CD14-positive monocyte (primary cell): ENCODE data around the gene IMMP2L. TPM values are rescaled to one million over a fixed set of nuclear protein-coding genes. Genes with fewer than 3 reads are reported as not detected.

Experiments
- DNase-seq, 3 donors: peaks; one replicate each; pipeline ENCODE4 v3.0.0-alpha.2; 2011 to 2022
- H2AFZ ChIP-seq: 2 replicates; pipeline ENCODE4 v1.6.0; 2012; ENCODE audit warnings: mild to moderate bottlenecking, low read depth, low read length, inconsistent platforms; ENCODE audit not compliant: insufficient read depth, poor library complexity, severe bottlenecking
- H3K27ac ChIP-seq, 2 donors: 1 replicate in 1 of 2; 2 replicates in 1 of 2; pipeline ENCODE4 v1.5.1; 2012 to 2013; ENCODE audit warnings: low read length in 2 of 2, control low read depth in 1 of 2, inconsistent platforms in 1 of 2, low read depth in 1 of 2, mild to moderate bottlenecking in 1 of 2
- H3K27me3 ChIP-seq, 2 donors: one replicate each; pipeline versions ENCODE4 v1.6.0 to v1.6.1; 2011 to 2013; ENCODE audit warnings: low read length in 2 of 2; ENCODE audit not compliant: control insufficient read depth in 2 of 2, insufficient read depth in 2 of 2
- H3K36me3 ChIP-seq, 2 donors: replicated peaks in 1 of 2; 1 replicate in 1 of 2; 2 replicates in 1 of 2; pipeline versions ENCODE4 v1.5.1 to v1.6.1; 2012 to 2013; ENCODE audit warnings: low read length in 2 of 2, control low read depth in 1 of 2, inconsistent platforms in 1 of 2, mild to moderate bottlenecking in 1 of 2; ENCODE audit not compliant: insufficient read depth in 2 of 2, control insufficient read depth in 1 of 2
- H3K4me1 ChIP-seq, 2 donors: 1 replicate in 1 of 2; 2 replicates in 1 of 2; pipeline versions ENCODE4 v1.5.1 to v1.6.1; 2012 to 2013; ENCODE audit warnings: low read length in 2 of 2, control low read depth in 1 of 2, inconsistent platforms in 1 of 2, mild to moderate bottlenecking in 1 of 2, moderate library complexity in 1 of 2; ENCODE audit not compliant: insufficient read depth in 2 of 2, control insufficient read depth in 1 of 2
- H3K4me2 ChIP-seq: replicated peaks from 2 replicates; pipeline ENCODE3; 2012; ENCODE audit warnings: low read length, moderate library complexity, mild to moderate bottlenecking; ENCODE audit not compliant: poor library complexity, severe bottlenecking; ENCODE audit errors: extremely low read depth
- H3K4me3 ChIP-seq, 3 experiments: fragments of 200-600 bp in 1 of 3; sonication (generic) in 1 of 3; replicated peaks in 1 of 3; 1 replicate in 2 of 3; 2 replicates in 1 of 3; pipeline ENCODE4 v1.5.1; 2011 to 2013; ENCODE audit warnings: low read length in 3 of 3, mild to moderate bottlenecking in 3 of 3, control low read depth in 2 of 3, low read depth in 2 of 3, inconsistent platforms in 1 of 3, moderate library complexity in 1 of 3
- H3K79me2 ChIP-seq: 2 replicates; pipeline ENCODE4 v1.6.0; 2012; ENCODE audit warnings: mild to moderate bottlenecking, control low read depth, inconsistent platforms, low read length, moderate library complexity; ENCODE audit not compliant: insufficient read depth
- H3K9ac ChIP-seq: 2 replicates; pipeline ENCODE4 v1.6.0; 2017; ENCODE audit warnings: low read length, mild to moderate bottlenecking; ENCODE audit not compliant: insufficient read depth, poor library complexity, severe bottlenecking
- H3K9me3 ChIP-seq, 2 donors: replicated peaks in 1 of 2; 1 replicate in 1 of 2; 2 replicates in 1 of 2; pipeline versions ENCODE4 v1.5.1 to v1.6.1; 2012 to 2013; ENCODE audit warnings: low read length in 2 of 2, control low read depth in 1 of 2; ENCODE audit not compliant: control insufficient read depth in 1 of 2, insufficient read depth in 1 of 2
- H4K20me1 ChIP-seq: 2 replicates; pipeline ENCODE4 v1.6.0; 2012; ENCODE audit warnings: mild to moderate bottlenecking, low read length, control low read depth, moderate library complexity; ENCODE audit not compliant: insufficient read depth
- H3K27ac Mint-ChIP-seq, 7 donors: one replicate each; pipeline ENCODE4 v1.8.0; 2020; ENCODE audit warnings: mild to moderate bottlenecking in 7 of 7, mixed read lengths in 7 of 7, moderate library complexity in 6 of 7, inconsistent platforms in 2 of 7
- H3K27me3 Mint-ChIP-seq, 3 donors: one replicate each; pipeline ENCODE4 v1.8.0; 2021 to 2022; ENCODE audit warnings: low read depth in 3 of 3, mild to moderate bottlenecking in 3 of 3, mixed read lengths in 3 of 3, moderate library complexity in 3 of 3, inconsistent platforms in 1 of 3
- H3K36me3 Mint-ChIP-seq, 2 donors: one replicate each; pipeline ENCODE4 v1.8.0; 2020; ENCODE audit warnings: mixed read lengths in 2 of 2, inconsistent platforms in 1 of 2, mild to moderate bottlenecking in 1 of 2
- H3K4me1 Mint-ChIP-seq: one replicate; pipeline ENCODE4 v1.8.0; 2020; ENCODE audit warnings: mild to moderate bottlenecking, mixed read lengths
- H3K4me3 Mint-ChIP-seq, 2 donors: one replicate each; pipeline ENCODE4 v1.8.0; 2020; ENCODE audit warnings: mild to moderate bottlenecking in 2 of 2, mixed read lengths in 2 of 2, moderate library complexity in 1 of 2
- H3K9me3 Mint-ChIP-seq, 7 donors: one replicate each; pipeline ENCODE4 v1.8.0; 2020 to 2022; ENCODE audit warnings: mixed read lengths in 7 of 7, mild to moderate bottlenecking in 6 of 7, moderate library complexity in 6 of 7, inconsistent platforms in 2 of 7
- CTCF ChIP-seq: fragments of 200-600 bp; IDR thresholded peaks from one replicate; pipeline ENCODE4 v1.8.0; 2022; ENCODE audit warnings: antibody characterized with exemption, mild to moderate bottlenecking
- WGBS: methylation state at CpG from one replicate; pipeline ENCODE4 v1.1.5; 2013; ENCODE audit warnings: missing lambda C conversion rate; ENCODE audit not compliant: insufficient coverage; 5-methylcytosine and 5-hydroxymethylcytosine counted together
- intact Hi-C, 2 donors: fragments of 100-400 bp; cut with micrococcal nuclease; formaldehyde crosslinking; loops; one replicate each; pipeline versions ENCODE4 v1.15.0 to v1.15.1; 2023
- polyA plus RNA-seq, 3 donors: library from polyadenylated mRNA; depleted of rRNA in 1 of 3; unstranded in 2 of 3; stranded (reverse) in 1 of 3; fragments of 300-500 nt in 2 of 3; fragments of >200 nt in 1 of 3; fragmentation: Illumina TruSeq in 2 of 3; gene quantifications; 1 replicate in 2 of 3; 2 replicates in 1 of 3; pipeline ENCODE4 v1.2.3, GENCODE V29; 2012 to 2021

The IMMP2L gene
- polyA plus RNA-seq, 3 donors: 1.9 to 6.4 (median 6.2) TPM

- Mint-ChIP-seq H3K4me1 (no peaks in the 10 kb centered on the region), H3K27ac (no peak overlapping the region), H3K4me3 (no peak overlapping the region), H3K36me3 (no peaks in the 10 kb centered on the region), H3K27me3 (no peaks in the 10 kb centered on the region), H3K9me3 (peaks cover 0 to 7% (median 3%) of the 10 kb centered on the region in 7 donors)
- H4K20me1 ChIP-seq: no peaks in the 10 kb centered on the region
- DNase-seq: no peak
- no peak for TF ChIP-seq CTCF
- H3K36me3 ChIP-seq: no peaks in the 10 kb centered on the region
- no peaks in the 10 kb centered on the region for H3K4me1 ChIP-seq
- H3K27me3 ChIP-seq: no peaks in the 10 kb centered on the region
- H2AFZ ChIP-seq: no peak overlapping the region
- H3K9ac ChIP-seq: no peak overlapping the region
- H3K79me2 ChIP-seq: no peaks in the 10 kb centered on the region
- H3K4me3 ChIP-seq: no peak overlapping the region
- H3K4me2 ChIP-seq: no peak overlapping the region
- no peak overlapping the region for H3K27ac ChIP-seq
- intact Hi-C loops: no loop called here
- H3K9me3 ChIP-seq: peaks cover 3 to 4% of the 10 kb centered on the region in 2 donors
These were observed 761.3 kb downstream of the IMMP2L start for GRCh38 chr7:110800984-110801383.

GRCh38 chr7:110797656-110798055 lies 764.6 kb downstream of the IMMP2L start:
- peaks cover 2 to 5% of the 10 kb centered on the region in 2 donors for H3K9me3 ChIP-seq
- Mint-ChIP-seq H3K36me3 (no peaks in the 10 kb centered on the region), H3K27ac (no peak overlapping the region), H3K27me3 (no peaks in the 10 kb centered on the region), H3K4me1 (no peaks in the 10 kb centered on the region), H3K4me3 (no peak overlapping the region), H3K9me3 (peaks cover 0 to 9% (median 3%) of the 10 kb centered on the region in 7 donors)
- no peak overlapping the region for H3K4me3 ChIP-seq
- H3K9ac ChIP-seq: no peak overlapping the region
- no peaks in the 10 kb centered on the region for H3K36me3 ChIP-seq
- no peak overlapping the region for H3K4me2 ChIP-seq
- no peaks in the 10 kb centered on the region for H4K20me1 ChIP-seq
- DNase-seq: no peak
- TF ChIP-seq CTCF: no peak
- no peaks in the 10 kb centered on the region for H3K27me3 ChIP-seq
- WGBS: no CpG with 5 or more reads among the region's 2 CpGs
- H3K27ac ChIP-seq: no peak overlapping the region
- H3K79me2 ChIP-seq: no peaks in the 10 kb centered on the region
- no peaks in the 10 kb centered on the region for H3K4me1 ChIP-seq
- intact Hi-C loops: no loop called here
- no peak overlapping the region for H2AFZ ChIP-seq
